ENCODE measurements around the gene TSSK2. TPM values are rescaled to one million over a fixed set of nuclear protein-coding genes. Genes with fewer than 3 reads are reported as not detected.

TSSK2 gene
- polyA plus RNA-seq, 12 donors: 0.11 to 0.46 TPM; not detected in 10

- no peak for DNase-seq
These were observed 37.2 kb downstream of the TSSK2 start for GRCh38 chr22:19168088-19168890.

- no peak for DNase-seq
These were observed 38.2 kb downstream of the TSSK2 start for GRCh38 chr22:19169002-19169946.

GRCh38 chr22:19169947-19170318, 38.8 kb downstream of the TSSK2 start:
- DNase-seq: no peak

- DNase-seq: no peak
These were observed 41.3 kb downstream of the TSSK2 start for GRCh38 chr22:19172213-19173046.

- no peak for DNase-seq
These were observed 42.2 kb downstream of the TSSK2 start for GRCh38 chr22:19173047-19174035.

- DNase-seq: no peak
These were observed 43.3 kb downstream of the TSSK2 start for GRCh38 chr22:19174106-19175025.

GRCh38 chr22:19175026-19175601, 44.0 kb downstream of the TSSK2 start:
- no peak for DNase-seq

GRCh38 chr22:19175602-19176174, 44.6 kb downstream of the TSSK2 start:
- no peak for DNase-seq

- no peak for DNase-seq
These were observed 45.1 kb downstream of the TSSK2 start for GRCh38 chr22:19176175-19176643.

- no peak for DNase-seq
These were observed 45.6 kb downstream of the TSSK2 start for GRCh38 chr22:19176732-19177131.

- no peak for DNase-seq
These were observed 46.3 kb downstream of the TSSK2 start for GRCh38 chr22:19177164-19178064.

GRCh38 chr22:19178065-19178656, 47.1 kb downstream of the TSSK2 start:
- peak; percentile 38 for DNase-seq

- peak; percentile 79 for DNase-seq
These were observed 47.8 kb downstream of the TSSK2 start, which contains the start of gene SLC25A1 for GRCh38 chr22:19178657-19179496. TSS of gene SLC25A1 (minus strand) at chr22:19178736. CDS start at chr22:19178673, 63 bp downstream.

- peak; percentile 73 for DNase-seq
These were observed 48.5 kb downstream of the TSSK2 start for GRCh38 chr22:19179497-19180048.

- DNase-seq: no peak
These were observed 49.1 kb downstream of the TSSK2 start for GRCh38 chr22:19180234-19180633.

Measured in muscle of arm (tissue), 12 donors.